Right atrium auricular region (tissue), 2 donors: ENCODE measurements around the gene SMURF1. TPM values are rescaled to one million over a fixed set of nuclear protein-coding genes. Genes with fewer than 3 reads are reported as not detected.

ENCODE experiments used
- DNase-seq: peaks from one replicate; pipeline ENCODE4 v3.0.0-alpha.2; 2019; ENCODE audit warnings: low spot score
- H3K27ac ChIP-seq, 2 donors: fragments of 200-600 bp; sonication (generic); 1 replicate in 1 of 2; 2 replicates in 1 of 2; pipeline ENCODE4 v1.5.1; 2016 to 2019
- H3K27me3 ChIP-seq, 2 donors: fragments of 200-600 bp; sonication (generic); one replicate each; pipeline versions ENCODE4 v1.5.1 to v1.6.0; 2017 to 2019
- H3K36me3 ChIP-seq: fragments of 200-600 bp; sonication (generic); one replicate; pipeline ENCODE4 v1.5.1; 2016
- H3K4me1 ChIP-seq, 2 donors: fragments of 200-600 bp; sonication (generic); one replicate each; pipeline versions ENCODE4 v1.5.1 to v1.6.0; 2017 to 2019
- H3K4me3 ChIP-seq, 2 donors: fragments of 200-600 bp; sonication (generic); 1 replicate in 1 of 2; 2 replicates in 1 of 2; pipeline ENCODE4 v1.5.1; 2017 to 2019; ENCODE audit warnings: mild to moderate bottlenecking in 1 of 2, moderate library complexity in 1 of 2
- H3K9me3 ChIP-seq, 2 donors: fragments of 200-600 bp; sonication (generic); one replicate each; pipeline ENCODE4 v1.5.1; 2019
- CTCF ChIP-seq, 2 donors: fragments of 200-600 bp; sonication (generic); IDR thresholded peaks; one replicate each; pipeline ENCODE4 v1.5.1; 2019; ENCODE audit warnings: antibody characterized with exemption in 2 of 2
- total RNA-seq, 2 donors: library from RNA; depleted of rRNA; stranded (reverse); fragments of >200 nt; gene quantifications; one replicate each; pipeline ENCODE4 v1.1.0, GENCODE V29; 2016

SMURF1 gene
- total RNA-seq, 2 donors from 2014 or later, result 9.0 to 14.3 TPM

- Histone ChIP-seq H3K4me1 (peaks cover 0 to 53% of the 10 kb centered on the region in 2 donors), H3K4me3 (no peak overlapping the region)
- DNase-seq, result no peak
Observed at GRCh38 chr7:99109108-99110051, 34.5 kb downstream of the SMURF1 start.

GRCh38 chr7:99108613-99109012 is 35.3 kb downstream of the SMURF1 start:
- H3K9me3 ChIP-seq, result no peaks in the 10 kb centered on the region
- no peak overlapping the region for H3K4me3 ChIP-seq
- no peak for DNase-seq
- no peak for TF ChIP-seq CTCF (IDR thresholded peaks at IDR 0.05)
- no peaks in the 10 kb centered on the region for H3K36me3 ChIP-seq
- H3K27me3 ChIP-seq, result no peaks in the 10 kb centered on the region
- peak overlapping the region; percentile 51 to 64 for H3K27ac ChIP-seq
- peaks cover 0 to 60% of the 10 kb centered on the region in 2 donors for H3K4me1 ChIP-seq

More at GRCh38 chr7:99109108-99110051, 34.5 kb downstream of the SMURF1 start:
- no peak for TF ChIP-seq CTCF (IDR thresholded peaks at IDR 0.05)
- H3K27me3 ChIP-seq, result no peaks in the 10 kb centered on the region
- H3K9me3 ChIP-seq, result peaks cover 0 to 4% of the 10 kb centered on the region in 2 donors
- H3K36me3 ChIP-seq, result no peaks in the 10 kb centered on the region
- peak overlapping the region; percentile 51 to 64 for H3K27ac ChIP-seq

- Histone ChIP-seq H3K4me3 (no peak overlapping the region), H3K4me1 (peaks cover 0 to 55% of the 10 kb centered on the region in 2 donors), H3K9me3 (no peaks in the 10 kb centered on the region), H3K27ac (no peak overlapping the region), H3K36me3 (no peaks in the 10 kb centered on the region), H3K27me3 (no peaks in the 10 kb centered on the region)
- TF ChIP-seq CTCF (IDR thresholded peaks at IDR 0.05), result no peak
- DNase-seq, result no peak
Observed at GRCh38 chr7:99106821-99107241, 37.1 kb downstream of the SMURF1 start.

- H3K9me3 ChIP-seq, result no peaks in the 10 kb centered on the region
- H3K4me1 ChIP-seq, result peaks cover 0 to 51% of the 10 kb centered on the region in 2 donors
- no peak overlapping the region for H3K27ac ChIP-seq
- no peaks in the 10 kb centered on the region for H3K27me3 ChIP-seq
- no peak overlapping the region for H3K4me3 ChIP-seq
- no peak for TF ChIP-seq CTCF (IDR thresholded peaks at IDR 0.05)
- H3K36me3 ChIP-seq, result no peaks in the 10 kb centered on the region
- no peak for DNase-seq
Observed at GRCh38 chr7:99106411-99106810, 37.5 kb downstream of the SMURF1 start.

- Histone ChIP-seq H3K4me3 (no peak overlapping the region), H3K9me3 (no peaks in the 10 kb centered on the region), H3K27me3 (no peaks in the 10 kb centered on the region), H3K4me1 (peaks cover 0 to 45% of the 10 kb centered on the region in 2 donors), H3K27ac (no peak overlapping the region), H3K36me3 (no peaks in the 10 kb centered on the region)
- no peak for DNase-seq
- TF ChIP-seq CTCF (IDR thresholded peaks at IDR 0.05), result no peak
Observed at GRCh38 chr7:99105756-99106155, 38.2 kb downstream of the SMURF1 start.
